Neural cell (in vitro differentiated cells): ENCODE data around the gene BNC2. TPM values are rescaled to one million over a fixed set of nuclear protein-coding genes. Genes with fewer than 3 reads are reported as not detected.

ENCODE experiments used
- H2AFZ ChIP-seq: fragments of 200-600, 300-800 bp; sonication (generic), shearing (Covaris generic); 2 replicates; pipeline ENCODE4 v1.6.0; 2014; ENCODE audit warnings: low read depth, mild to moderate bottlenecking, antibody characterized with exemption, low read length, moderate library complexity
- H3F3A ChIP-seq: fragments of 200-600 bp; shearing (Covaris generic); 2 replicates; pipeline ENCODE4 v1.6.1; 2016; ENCODE audit warnings: mild to moderate bottlenecking, moderate library complexity, mixed read lengths, antibody characterized with exemption, low read length; ENCODE audit not compliant: insufficient read depth, poor library complexity, severe bottlenecking
- H3K27ac ChIP-seq: fragments of 200-600, 300-800 bp; sonication (generic), shearing (Covaris generic); 2 replicates; pipeline ENCODE4 v1.5.1; 2014; ENCODE audit warnings: mild to moderate bottlenecking, low read length, moderate library complexity
- H3K27me3 ChIP-seq: fragments of 300-800, 200-600 bp; sonication (generic), shearing (Covaris generic); 2 replicates; pipeline ENCODE4 v1.6.0; 2014; ENCODE audit warnings: mild to moderate bottlenecking, low read depth, low read length, moderate library complexity; ENCODE audit not compliant: insufficient read depth
- H3K36me3 ChIP-seq: fragments of 300-800, 200-600 bp; sonication (generic), shearing (Covaris generic); 2 replicates; pipeline ENCODE4 v1.5.1; 2014; ENCODE audit warnings: mild to moderate bottlenecking, antibody characterized with exemption, low read length, moderate library complexity; ENCODE audit not compliant: insufficient read depth
- H3K4me2 ChIP-seq: fragments of 300-800, 200-600 bp; sonication (generic), shearing (Covaris generic); 2 replicates; pipeline ENCODE4 v1.6.0; 2014; ENCODE audit warnings: mild to moderate bottlenecking, low read length
- H3K4me3 ChIP-seq: fragments of 300-800, 200-600 bp; sonication (generic), shearing (Covaris generic); 2 replicates; pipeline ENCODE4 v1.5.1; 2014; ENCODE audit warnings: mild to moderate bottlenecking, low read length, moderate library complexity
- H3K79me2 ChIP-seq: fragments of 200-600 bp; shearing (Covaris generic); replicated peaks from 2 replicates; pipeline ENCODE4 v1.6.0; 2014; ENCODE audit warnings: mild to moderate bottlenecking, low read length, moderate library complexity; ENCODE audit not compliant: insufficient read depth
- H3K9ac ChIP-seq: fragments of 300-800, 200-600 bp; sonication (generic), shearing (Covaris generic); 2 replicates; pipeline ENCODE4 v1.6.1; 2016; ENCODE audit warnings: mild to moderate bottlenecking, low read length, mixed read lengths
- H3K9me2 ChIP-seq: fragments of 200-600 bp; shearing (Covaris generic); 2 replicates; pipeline ENCODE4 v1.6.1; 2016; ENCODE audit warnings: mild to moderate bottlenecking, low read length, mixed read lengths; ENCODE audit not compliant: insufficient read depth
- H3K9me3 ChIP-seq: fragments of 200-600, 300-800 bp; sonication (generic), shearing (Covaris generic); 2 replicates; pipeline ENCODE4 v1.6.1; 2016; ENCODE audit warnings: mild to moderate bottlenecking, mixed run types, low read length, moderate library complexity, mixed read lengths
- H4K20me1 ChIP-seq: fragments of 200-600 bp; shearing (Covaris generic); 2 replicates; pipeline ENCODE4 v1.6.1; 2016; ENCODE audit warnings: mild to moderate bottlenecking, mixed run types; ENCODE audit not compliant: insufficient read depth
- CTCF ChIP-seq: fragments of 450-650 bp; IDR thresholded peaks from 2 replicates; pipeline ENCODE4 v1.5.1; 2014; ENCODE audit warnings: antibody characterized with exemption, mild to moderate bottlenecking, moderate library complexity; ENCODE audit not compliant: poor library complexity, severe bottlenecking
- EP300 ChIP-seq: fragments of 450-650 bp; conservative IDR thresholded peaks from 2 replicates; pipeline ENCODE4 v1.6.1; 2014; ENCODE audit warnings: antibody characterized with exemption, mild to moderate bottlenecking, moderate library complexity; ENCODE audit not compliant: poor library complexity, severe bottlenecking
- EZH2 ChIP-seq: fragments of 200-600, 300-800 bp; shearing (Covaris generic), sonication (generic); IDR thresholded peaks from 2 replicates; pipeline ENCODE4 v1.6.1; 2014; ENCODE audit warnings: antibody characterized with exemption, low read length, borderline replicate concordance, mild to moderate bottlenecking; ENCODE audit not compliant: insufficient read depth, poor library complexity, severe bottlenecking
- MXI1 ChIP-seq: fragments of 450-650 bp; conservative IDR thresholded peaks from 2 replicates; pipeline ENCODE4 v1.6.1; 2014; ENCODE audit warnings: antibody characterized with exemption, mild to moderate bottlenecking; ENCODE audit not compliant: poor library complexity, severe bottlenecking
- POLR2AphosphoS5 ChIP-seq: IDR thresholded peaks from 2 replicates; pipeline ENCODE4 v1.6.1; 2012
- RAD21 ChIP-seq: fragments of 450-650 bp; conservative IDR thresholded peaks from 2 replicates; pipeline ENCODE4 v1.6.1; 2014; ENCODE audit warnings: antibody characterized with exemption, mild to moderate bottlenecking, moderate library complexity
- REST ChIP-seq: IDR thresholded peaks from 2 replicates; pipeline ENCODE4 v1.6.1; 2012; ENCODE audit warnings: borderline replicate concordance
- SMC3 ChIP-seq: fragments of 450-650 bp; conservative IDR thresholded peaks from 2 replicates; pipeline ENCODE4 v1.6.1; 2014; ENCODE audit warnings: antibody characterized with exemption, mild to moderate bottlenecking, moderate library complexity; ENCODE audit not compliant: poor library complexity
- TAF1 ChIP-seq: IDR thresholded peaks from 2 replicates; pipeline ENCODE4 v1.6.1; 2012; ENCODE audit warnings: low read depth
- polyA plus RNA-seq: library from polyadenylated mRNA; depleted of rRNA; stranded (reverse); fragments of >200 nt; gene quantifications from 2 replicates; pipeline ENCODE4 v1.2.3, GENCODE V29; 2014

The BNC2 gene
- polyA plus RNA-seq, 1 donor from 2014 or later = 1.3 TPM

DNA sequence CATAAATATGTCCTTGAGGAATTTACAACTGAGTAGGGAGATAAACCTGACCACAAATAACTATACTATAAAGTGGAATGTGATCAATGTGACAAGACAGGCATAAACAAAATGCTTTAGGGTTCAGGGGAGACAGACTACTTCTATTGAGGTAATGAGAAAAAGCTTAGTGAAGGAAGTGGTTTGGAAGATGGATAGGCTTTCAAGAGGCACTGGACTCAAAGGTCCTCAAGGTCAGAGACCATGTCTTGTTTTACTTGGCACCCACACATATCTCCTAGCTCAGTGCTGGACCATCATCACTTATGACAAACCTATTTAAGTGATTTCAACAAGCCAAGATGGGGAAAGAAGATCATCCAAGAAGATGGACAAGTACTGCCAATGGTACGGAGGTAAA lies 257.8 kb downstream of the BNC2 start:
- H3K27me3 ChIP-seq = no peaks in the 10 kb centered on the region
- H3K9me3 ChIP-seq = no peaks in the 10 kb centered on the region
- no peaks in the 10 kb centered on the region for H3K36me3 ChIP-seq
- H3F3A ChIP-seq = no peaks in the 10 kb centered on the region
- TF ChIP-seq SMC3 (no peak), RAD21 (no peak), MXI1 (no peak), EP300 (no peak), EZH2 (no peak), CTCF (no peak), REST (no peak), POLR2AphosphoS5 (no peak), TAF1 (no peak)
- no peaks in the 10 kb centered on the region for H3K79me2 ChIP-seq
- H2AFZ ChIP-seq = no peak overlapping the region
- no peak overlapping the region for H3K4me3 ChIP-seq
- H3K4me2 ChIP-seq = no peak overlapping the region
- H3K9ac ChIP-seq = no peak overlapping the region
- no peaks in the 10 kb centered on the region for H4K20me1 ChIP-seq
- no peaks in the 10 kb centered on the region for H3K9me2 ChIP-seq
- no peak overlapping the region for H3K27ac ChIP-seq

DNA sequence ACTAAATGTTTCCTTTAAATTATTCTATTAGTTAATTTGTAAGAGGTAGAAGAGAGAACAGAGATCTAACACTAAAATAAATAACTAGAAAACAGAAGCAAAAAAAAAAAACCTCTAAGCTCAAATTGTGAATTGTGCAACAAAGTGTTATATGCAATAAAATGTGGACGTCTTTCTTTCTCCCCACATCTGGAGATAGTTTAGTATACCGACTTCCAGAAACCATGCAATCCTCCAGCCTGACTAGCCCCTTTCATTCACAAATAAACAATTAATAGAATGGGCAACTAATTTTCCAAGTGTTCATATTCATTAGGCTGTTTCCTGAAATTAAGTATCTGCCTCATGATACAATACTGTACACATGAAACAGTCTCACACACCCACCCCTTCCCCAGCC lies 258.5 kb downstream of the BNC2 start:
- Histone ChIP-seq H3K9me2 (no peaks in the 10 kb centered on the region), H2AFZ (no peak overlapping the region), H4K20me1 (no peaks in the 10 kb centered on the region), H3K27me3 (no peaks in the 10 kb centered on the region), H3K9me3 (no peaks in the 10 kb centered on the region), H3F3A (no peaks in the 10 kb centered on the region), H3K79me2 (no peaks in the 10 kb centered on the region), H3K36me3 (no peaks in the 10 kb centered on the region), H3K4me3 (no peak overlapping the region), H3K9ac (no peak overlapping the region), H3K4me2 (no peak overlapping the region), H3K27ac (no peak overlapping the region)
- TF ChIP-seq CTCF = no peak
- no peak for TF ChIP-seq SMC3
- no peak for TF ChIP-seq EP300
- no peak for TF ChIP-seq RAD21
- no peak for TF ChIP-seq MXI1
- no peak for TF ChIP-seq POLR2AphosphoS5
- TF ChIP-seq TAF1 = no peak
- TF ChIP-seq REST = no peak
- TF ChIP-seq EZH2 = no peak
